Progenitor cell of endocrine pancreas (in vitro differentiated cells): ENCODE measurements around the gene SRGAP1. TPM values are rescaled to one million over a fixed set of nuclear protein-coding genes. Genes with fewer than 3 reads are reported as not detected.
A peak's percentile ranks its signal among the peaks of the same experiment; 100 is the strongest.

Source experiments
- DNase-seq: peaks from one replicate; pipeline ENCODE4 v3.0.0; 2021; ENCODE audit warnings: low spot score; ENCODE audit not compliant: unreplicated experiment
- H3K27ac Mint-ChIP-seq: 2 replicates; pipeline ENCODE4 v1.8.0; 2021; ENCODE audit warnings: mild to moderate bottlenecking, moderate library complexity, mixed read lengths
- H3K27me3 Mint-ChIP-seq: 2 replicates; pipeline ENCODE4 v1.8.0; 2021; ENCODE audit warnings: mixed read lengths
- H3K36me3 Mint-ChIP-seq: 2 replicates; pipeline ENCODE4 v1.8.0; 2022; ENCODE audit warnings: mixed read lengths; ENCODE audit not compliant: insufficient read depth
- H3K4me1 Mint-ChIP-seq: 2 replicates; pipeline ENCODE4 v1.8.0; 2021; ENCODE audit warnings: low read depth, mixed read lengths
- H3K4me3 Mint-ChIP-seq: 2 replicates; pipeline ENCODE4 v1.8.0; 2021; ENCODE audit warnings: low read depth, mild to moderate bottlenecking, moderate library complexity, mixed read lengths
- H3K9me3 Mint-ChIP-seq: 2 replicates; pipeline ENCODE4 v1.8.0; 2021; ENCODE audit warnings: low read depth, mixed read lengths
- total RNA-seq: library from RNA; stranded (reverse); gene quantifications from 2 replicates; pipeline ENCODE4 v1.2.1, GENCODE V29; 2021
- TF ChIP-seq, protein P1 (sequence below): fragments of 200-600 bp; sonication (generic); IDR thresholded peaks from one replicate; pipeline ENCODE4 v1.5.0; 2021; ENCODE audit warnings: antibody characterized with exemption, mild to moderate bottlenecking; ENCODE audit not compliant: unreplicated experiment

SRGAP1 gene
- total RNA-seq, 1 donor from 2014 or later = 23.1 TPM

DNA sequence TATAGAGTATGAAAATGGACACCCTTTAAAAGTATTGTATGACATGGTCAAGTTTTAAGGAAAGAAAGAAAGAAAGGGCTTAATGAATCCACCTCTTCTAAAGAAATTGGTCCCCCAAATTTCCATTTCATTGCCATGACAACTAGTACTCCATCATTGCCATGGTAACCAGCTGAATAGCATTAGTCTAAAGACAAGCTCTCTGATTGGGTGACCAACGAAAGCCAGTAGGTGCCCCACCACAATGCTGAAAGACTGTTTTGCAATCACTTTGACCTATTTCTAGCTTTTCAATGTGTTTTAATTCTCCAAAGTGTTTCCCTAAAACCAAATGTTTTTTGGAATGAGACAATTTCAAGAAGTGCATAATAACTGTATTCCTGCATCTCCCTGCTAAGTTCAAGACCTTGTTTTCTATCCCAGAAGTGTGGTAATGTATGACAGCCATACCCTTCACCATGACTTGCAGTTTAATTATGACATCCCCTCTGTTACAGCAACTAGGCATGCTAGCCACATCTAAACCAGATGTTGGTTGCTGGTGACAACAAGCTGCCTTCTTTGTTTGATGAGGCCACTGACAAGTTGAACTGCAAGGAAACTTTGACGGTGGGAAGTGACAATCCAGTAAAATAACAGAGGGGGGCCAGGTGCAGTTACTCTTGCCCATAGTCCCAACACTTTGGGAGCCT is 330.9 kb downstream of the SRGAP1 start:
- H3K9me3 Mint-ChIP-seq = no peaks in the 10 kb centered on the region
- H3K27ac Mint-ChIP-seq = no peak overlapping the region
- TF ChIP-seq, protein P1, sequence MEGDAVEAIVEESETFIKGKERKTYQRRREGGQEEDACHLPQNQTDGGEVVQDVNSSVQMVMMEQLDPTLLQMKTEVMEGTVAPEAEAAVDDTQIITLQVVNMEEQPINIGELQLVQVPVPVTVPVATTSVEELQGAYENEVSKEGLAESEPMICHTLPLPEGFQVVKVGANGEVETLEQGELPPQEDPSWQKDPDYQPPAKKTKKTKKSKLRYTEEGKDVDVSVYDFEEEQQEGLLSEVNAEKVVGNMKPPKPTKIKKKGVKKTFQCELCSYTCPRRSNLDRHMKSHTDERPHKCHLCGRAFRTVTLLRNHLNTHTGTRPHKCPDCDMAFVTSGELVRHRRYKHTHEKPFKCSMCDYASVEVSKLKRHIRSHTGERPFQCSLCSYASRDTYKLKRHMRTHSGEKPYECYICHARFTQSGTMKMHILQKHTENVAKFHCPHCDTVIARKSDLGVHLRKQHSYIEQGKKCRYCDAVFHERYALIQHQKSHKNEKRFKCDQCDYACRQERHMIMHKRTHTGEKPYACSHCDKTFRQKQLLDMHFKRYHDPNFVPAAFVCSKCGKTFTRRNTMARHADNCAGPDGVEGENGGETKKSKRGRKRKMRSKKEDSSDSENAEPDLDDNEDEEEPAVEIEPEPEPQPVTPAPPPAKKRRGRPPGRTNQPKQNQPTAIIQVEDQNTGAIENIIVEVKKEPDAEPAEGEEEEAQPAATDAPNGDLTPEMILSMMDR = no peak
- peaks cover under 1% of the 10 kb centered on the region for H3K27me3 Mint-ChIP-seq
- no peak overlapping the region for H3K4me3 Mint-ChIP-seq
- H3K4me1 Mint-ChIP-seq = peaks cover 6% of the 10 kb centered on the region
- DNase-seq = no peak
- H3K36me3 Mint-ChIP-seq = no peaks in the 10 kb centered on the region

DNA sequence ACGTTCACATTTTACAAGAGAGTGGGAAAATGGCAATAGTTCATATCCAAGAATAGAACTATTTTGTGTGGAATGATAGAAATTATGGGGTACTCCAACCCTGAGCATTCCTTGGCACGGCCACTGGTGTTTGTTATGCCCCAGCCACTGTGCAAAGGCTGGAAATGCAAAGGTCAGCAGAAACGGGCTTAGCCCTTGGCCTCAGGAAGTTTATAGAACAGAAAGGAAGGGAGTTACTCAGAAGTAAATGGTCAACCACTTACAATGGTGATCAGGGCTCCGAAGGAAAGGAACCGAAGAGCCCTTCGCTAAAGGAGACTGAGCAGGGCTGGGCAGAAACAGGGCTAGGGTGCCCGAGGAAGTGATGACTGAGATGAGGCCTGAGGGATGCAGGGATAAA is 332.5 kb downstream of the SRGAP1 start:
- H3K4me1 Mint-ChIP-seq = peaks cover 6% of the 10 kb centered on the region
- H3K27ac Mint-ChIP-seq = no peak overlapping the region
- peaks cover 5% of the 10 kb centered on the region for H3K27me3 Mint-ChIP-seq
- no peaks in the 10 kb centered on the region for H3K9me3 Mint-ChIP-seq
- H3K4me3 Mint-ChIP-seq = no peak overlapping the region
- TF ChIP-seq, protein P1 = no peak
- no peak for DNase-seq
- no peaks in the 10 kb centered on the region for H3K36me3 Mint-ChIP-seq

DNA sequence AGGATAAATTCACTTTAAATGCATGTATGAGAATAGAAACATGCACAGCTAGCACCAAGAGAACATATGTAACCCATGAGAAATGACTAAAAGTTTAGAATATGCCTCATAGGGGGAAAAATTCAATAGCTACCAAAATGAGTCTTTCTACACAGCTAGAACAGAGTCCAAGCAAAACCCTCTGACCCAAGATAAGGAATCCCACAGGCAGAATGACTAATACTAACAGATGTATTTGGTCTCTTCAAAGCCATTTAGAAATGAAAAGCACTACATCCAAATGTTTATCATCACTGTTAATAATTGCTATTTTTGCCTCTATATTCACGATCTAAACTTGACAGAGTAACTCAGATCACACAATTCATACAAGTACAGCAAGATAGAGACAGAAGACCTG is 333.6 kb downstream of the SRGAP1 start:
- peaks cover 2% of the 10 kb centered on the region for H3K9me3 Mint-ChIP-seq
- no peak overlapping the region for H3K27ac Mint-ChIP-seq
- H3K4me3 Mint-ChIP-seq = no peak overlapping the region
- no peaks in the 10 kb centered on the region for H3K36me3 Mint-ChIP-seq
- DNase-seq = no peak
- H3K4me1 Mint-ChIP-seq = peaks cover 6% of the 10 kb centered on the region
- TF ChIP-seq, protein P1 = no peak
- H3K27me3 Mint-ChIP-seq = peaks cover 5% of the 10 kb centered on the region

DNA sequence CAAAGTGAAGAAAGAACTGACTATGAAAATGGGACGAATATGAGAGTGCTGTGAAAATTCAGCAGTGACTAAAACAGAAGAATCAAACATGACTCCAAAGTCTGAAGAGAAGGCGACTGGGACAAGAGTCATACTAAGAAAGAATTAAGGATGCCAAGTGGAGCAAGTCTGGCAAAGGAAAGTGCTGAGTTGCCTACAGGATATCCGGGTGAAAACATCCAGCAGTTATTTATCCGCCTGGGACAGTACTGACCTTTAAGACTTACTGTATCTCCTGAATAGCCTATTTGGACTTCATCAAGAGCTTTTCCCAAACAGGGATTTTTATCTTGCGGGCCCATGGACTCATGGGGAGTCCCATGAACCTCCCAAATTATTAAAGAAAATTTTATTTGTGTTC is 336.5 kb downstream of the SRGAP1 start:
- Mint-ChIP-seq H3K27me3 (peaks cover 5% of the 10 kb centered on the region), H3K9me3 (peaks cover 2% of the 10 kb centered on the region), H3K27ac (no peak overlapping the region), H3K4me3 (no peak overlapping the region), H3K36me3 (no peaks in the 10 kb centered on the region), H3K4me1 (peaks cover 4% of the 10 kb centered on the region)
- DNase-seq = no peak
- TF ChIP-seq, protein P1 = no peak

DNA sequence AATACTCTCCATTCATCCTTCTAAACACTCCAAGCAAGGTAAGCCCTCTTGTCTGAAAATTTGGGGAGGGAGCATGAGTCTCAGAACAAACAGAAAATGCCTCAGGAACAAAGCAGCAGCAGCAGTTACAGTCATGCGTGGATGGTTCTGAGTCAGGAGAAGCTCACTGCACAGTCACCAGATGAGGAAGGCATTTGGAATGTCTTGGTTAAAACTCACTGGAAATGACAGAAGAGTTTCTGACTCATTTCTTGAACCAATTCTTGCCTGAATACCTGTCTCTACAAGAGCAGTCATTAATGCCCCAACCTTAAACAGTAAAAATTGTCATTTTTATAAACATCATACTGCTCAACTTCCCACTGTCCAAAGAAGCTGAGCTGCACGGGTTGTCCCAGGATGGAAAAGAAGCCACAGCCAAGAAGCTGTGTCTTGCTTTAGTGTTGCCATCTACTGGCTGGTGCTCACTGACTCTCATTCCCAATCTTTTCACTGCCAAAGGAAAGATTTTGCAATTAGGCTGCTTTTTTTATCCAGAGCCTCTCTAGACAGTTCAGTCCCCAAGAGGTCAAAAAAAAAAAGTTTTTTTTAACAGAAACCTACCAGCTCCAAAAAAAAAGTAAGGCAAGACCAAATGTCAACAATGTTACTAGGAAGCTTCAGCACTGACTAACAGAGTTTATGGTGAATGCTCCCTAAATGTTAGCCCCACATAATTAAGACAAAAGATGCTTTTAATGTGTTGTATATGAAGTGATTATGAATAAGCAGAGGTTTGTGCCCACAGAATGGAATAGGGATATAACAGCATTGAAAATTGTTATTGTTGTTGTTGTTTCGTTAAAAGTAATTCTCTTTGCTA is 337.2 kb downstream of the SRGAP1 start:
- no peaks in the 10 kb centered on the region for H3K36me3 Mint-ChIP-seq
- DNase-seq = no peak
- H3K4me3 Mint-ChIP-seq = no peak overlapping the region
- TF ChIP-seq, protein P1 = peak; percentile 52
- H3K27ac Mint-ChIP-seq = no peak overlapping the region
- H3K4me1 Mint-ChIP-seq = peaks cover 2% of the 10 kb centered on the region
- peaks cover 5% of the 10 kb centered on the region for H3K27me3 Mint-ChIP-seq
- H3K9me3 Mint-ChIP-seq = peaks cover 2% of the 10 kb centered on the region
